22Rv1 (cell line): ENCODE results near the gene EHMT1.

ENCODE experiments used
- ZFX ChIP-seq: fragments of 450-650 bp; IDR thresholded peaks from 2 replicates; pipeline ENCODE4 v1.6.1; 2017; ENCODE audit warnings: antibody characterized with exemption, borderline replicate concordance
- TF ChIP-seq, protein P1 (sequence below): fragments of 450-650 bp; IDR thresholded peaks from 2 replicates; pipeline ENCODE4 v1.5.1; 2017; ENCODE audit warnings: mild to moderate bottlenecking

DNA sequence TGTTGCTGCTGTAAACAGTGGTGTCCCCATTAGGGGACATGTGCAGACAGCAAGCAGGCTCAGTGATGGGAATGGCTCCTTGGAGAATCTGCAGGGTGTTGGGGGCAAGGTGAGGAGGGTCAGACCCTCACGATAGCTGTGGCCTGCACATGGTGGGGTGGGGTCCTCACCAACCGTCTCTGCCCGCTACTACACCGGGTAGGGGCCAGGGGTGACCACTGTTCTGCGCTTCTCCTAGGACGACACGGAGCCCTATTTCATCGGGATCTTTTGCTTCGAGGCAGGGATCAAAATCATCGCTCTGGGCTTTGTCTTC lies 263.7 kb downstream of the EHMT1 start:
- TF ChIP-seq, protein P1, sequence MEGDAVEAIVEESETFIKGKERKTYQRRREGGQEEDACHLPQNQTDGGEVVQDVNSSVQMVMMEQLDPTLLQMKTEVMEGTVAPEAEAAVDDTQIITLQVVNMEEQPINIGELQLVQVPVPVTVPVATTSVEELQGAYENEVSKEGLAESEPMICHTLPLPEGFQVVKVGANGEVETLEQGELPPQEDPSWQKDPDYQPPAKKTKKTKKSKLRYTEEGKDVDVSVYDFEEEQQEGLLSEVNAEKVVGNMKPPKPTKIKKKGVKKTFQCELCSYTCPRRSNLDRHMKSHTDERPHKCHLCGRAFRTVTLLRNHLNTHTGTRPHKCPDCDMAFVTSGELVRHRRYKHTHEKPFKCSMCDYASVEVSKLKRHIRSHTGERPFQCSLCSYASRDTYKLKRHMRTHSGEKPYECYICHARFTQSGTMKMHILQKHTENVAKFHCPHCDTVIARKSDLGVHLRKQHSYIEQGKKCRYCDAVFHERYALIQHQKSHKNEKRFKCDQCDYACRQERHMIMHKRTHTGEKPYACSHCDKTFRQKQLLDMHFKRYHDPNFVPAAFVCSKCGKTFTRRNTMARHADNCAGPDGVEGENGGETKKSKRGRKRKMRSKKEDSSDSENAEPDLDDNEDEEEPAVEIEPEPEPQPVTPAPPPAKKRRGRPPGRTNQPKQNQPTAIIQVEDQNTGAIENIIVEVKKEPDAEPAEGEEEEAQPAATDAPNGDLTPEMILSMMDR: no peak
- no peak for TF ChIP-seq ZFX
